Gastroesophageal sphincter (tissue), 4 donors: ENCODE data around the gene SEMA3A. TPM values are rescaled to one million over a fixed set of nuclear protein-coding genes. Genes with fewer than 3 reads are reported as not detected.

Experiments
- ATAC-seq: fragments of 150-250 bp; one replicate; pipeline ENCODE4 v1.9.1; 2016; ENCODE audit warnings: mild to moderate bottlenecking, moderate library complexity
- H3K27ac ChIP-seq, 4 donors: fragments of 200-600 bp; sonication (generic) in 3 of 4; 1 replicate in 3 of 4; 2 replicates in 1 of 4; pipeline ENCODE4 v1.5.1; 2016 to 2019
- H3K27me3 ChIP-seq: fragments of 200-600 bp; sonication (generic); one replicate; pipeline ENCODE4 v1.5.1; 2019
- H3K36me3 ChIP-seq, 2 donors: fragments of 200-600 bp; sonication (generic); one replicate each; pipeline ENCODE4 v1.5.1; 2019; ENCODE audit warnings: control low read depth in 1 of 2
- H3K4me1 ChIP-seq, 3 donors: fragments of 200-600 bp; sonication (generic); 1 replicate in 2 of 3; 2 replicates in 1 of 3; pipeline ENCODE4 v1.5.1; 2016 to 2019; ENCODE audit warnings: control low read depth in 2 of 3
- H3K4me3 ChIP-seq, 2 donors: fragments of 200-600 bp; sonication (generic); one replicate each; pipeline ENCODE4 v1.5.1; 2019; ENCODE audit warnings: mild to moderate bottlenecking in 1 of 2, moderate library complexity in 1 of 2
- H3K9me3 ChIP-seq, 3 donors: fragments of 200-600 bp; sonication (generic); one replicate each; pipeline ENCODE4 v1.5.1; 2017 to 2019; ENCODE audit warnings: control low read depth in 2 of 3
- CTCF ChIP-seq, 4 experiments: fragments of 200-600 bp in 2 of 4; fragments of 450-650 bp in 2 of 4; sonication (generic) in 1 of 4; IDR thresholded peaks; one replicate each; pipeline ENCODE4 v1.5.1; 2017 to 2019; ENCODE audit warnings: antibody characterized with exemption in 4 of 4, mild to moderate bottlenecking in 2 of 4, moderate library complexity in 2 of 4
- EP300 ChIP-seq: sonication (generic); formaldehyde crosslinking; IDR thresholded peaks from one replicate; pipeline ENCODE4 v1.6.1; 2017; ENCODE audit warnings: antibody characterized with exemption, mild to moderate bottlenecking
- POLR2A ChIP-seq, 2 donors: fragments of 450-650 bp; IDR thresholded peaks; one replicate each; pipeline ENCODE4 v1.6.1; 2017; ENCODE audit warnings: antibody characterized with exemption in 2 of 2, mild to moderate bottlenecking in 2 of 2, moderate library complexity in 1 of 2
- POLR2AphosphoS5 ChIP-seq: sonication (generic); formaldehyde crosslinking; IDR thresholded peaks from one replicate; pipeline ENCODE4 v1.6.1; 2017; ENCODE audit warnings: antibody characterized with exemption
- WGBS, 2 donors: methylation state at CpG; one replicate each; pipeline ENCODE4 v1.1.5; 2018; ENCODE audit warnings: low coverage in 1 of 2; 5-methylcytosine and 5-hydroxymethylcytosine counted together
- total RNA-seq, 4 donors: library from RNA; depleted of rRNA; stranded (reverse); fragments of >200 nt; gene quantifications; one replicate each; pipeline ENCODE4 v1.1.0, GENCODE V29; 2016

SEMA3A gene
- total RNA-seq, 4 donors from 2014 or later = 24.6 to 61.6 (median 33.0) TPM

GRCh38 chr7:84177758-84178412, 16.7 kb downstream of the SEMA3A start:
- H3K27me3 ChIP-seq = no peaks in the 10 kb centered on the region
- H3K9me3 ChIP-seq = no peaks in the 10 kb centered on the region
- H3K27ac ChIP-seq = peak overlapping the region in 1 of 4 donors; percentile 4
- no peaks in the 10 kb centered on the region for H3K36me3 ChIP-seq
- ATAC-seq = no peak
- TF ChIP-seq EP300 = no peak
- TF ChIP-seq POLR2AphosphoS5 = no peak
- no peak for TF ChIP-seq CTCF (IDR thresholded peaks at IDR 0.05)
- TF ChIP-seq POLR2A (IDR thresholded peaks at IDR 0.05) = no peak
- WGBS, 2 donors = 45 to 77% methylated on average over 3 of the region's 3 CpGs
- H3K4me3 ChIP-seq = no peak overlapping the region
- H3K4me1 ChIP-seq = peaks cover 0 to 51% (median 0%) of the 10 kb centered on the region in 3 donors

GRCh38 chr7:84176716-84177115, 17.9 kb downstream of the SEMA3A start:
- TF ChIP-seq POLR2A (IDR thresholded peaks at IDR 0.05) (no peak), CTCF (IDR thresholded peaks at IDR 0.05) (no peak), POLR2AphosphoS5 (peak; percentile 48), EP300 (no peak)
- H3K4me1 ChIP-seq = peaks cover 0 to 39% (median 0%) of the 10 kb centered on the region in 3 donors
- no peak overlapping the region for H3K4me3 ChIP-seq
- H3K27me3 ChIP-seq = no peaks in the 10 kb centered on the region
- ATAC-seq = peak; percentile 66
- H3K27ac ChIP-seq = peak overlapping the region in 3 of 4 donors; percentile 21 to 38 (median 25)
- no peaks in the 10 kb centered on the region for H3K9me3 ChIP-seq
- no peaks in the 10 kb centered on the region for H3K36me3 ChIP-seq
- WGBS, 2 donors = 13 to 27% methylated on average over 2 of the region's 2 CpGs

GRCh38 chr7:84175461-84175860, 19.1 kb downstream of the SEMA3A start:
- no peak overlapping the region for H3K4me3 ChIP-seq
- no peaks in the 10 kb centered on the region for H3K27me3 ChIP-seq
- no peak for ATAC-seq
- peak overlapping the region in 3 of 4 donors; percentile 3 to 43 (median 30) for H3K27ac ChIP-seq
- H3K9me3 ChIP-seq = no peaks in the 10 kb centered on the region
- no peak for TF ChIP-seq CTCF (IDR thresholded peaks at IDR 0.05)
- no peak for TF ChIP-seq POLR2AphosphoS5
- TF ChIP-seq POLR2A (IDR thresholded peaks at IDR 0.05) = no peak
- no peak for TF ChIP-seq EP300
- H3K4me1 ChIP-seq = peaks cover 0 to 42% (median 0%) of the 10 kb centered on the region in 3 donors
- no peaks in the 10 kb centered on the region for H3K36me3 ChIP-seq
- 68 to 87% methylated on average over 2 of the region's 2 CpGs for WGBS, 2 donors

- Histone ChIP-seq H3K9me3 (no peaks in the 10 kb centered on the region), H3K4me1 (peaks cover 0 to 38% (median 0%) of the 10 kb centered on the region in 3 donors), H3K36me3 (no peaks in the 10 kb centered on the region), H3K27me3 (no peaks in the 10 kb centered on the region), H3K27ac (peak overlapping the region in 2 of 4 donors; percentile 3 to 15), H3K4me3 (no peak overlapping the region)
- no peak for ATAC-seq
- no peak for TF ChIP-seq POLR2AphosphoS5
- TF ChIP-seq EP300 = no peak
- TF ChIP-seq POLR2A (IDR thresholded peaks at IDR 0.05) = no peak
- no peak for TF ChIP-seq CTCF (IDR thresholded peaks at IDR 0.05)
- 18 to 47% methylated on average over 1 to 2 of the region's 2 CpGs for WGBS, 2 donors
These were observed 23.9 kb downstream of the SEMA3A start for GRCh38 chr7:84170646-84171045.

GRCh38 chr7:84162584-84162983, 32.0 kb downstream of the SEMA3A start:
- peak; percentile 22 for ATAC-seq
- peak overlapping the region in 3 of 4 donors; percentile 39 to 54 (median 50) for H3K27ac ChIP-seq
- H3K36me3 ChIP-seq = no peaks in the 10 kb centered on the region
- WGBS, 2 donors = 56 to 100% methylated on average over 1 of the region's 1 CpG
- H3K4me1 ChIP-seq = peaks cover 0 to 42% (median 12%) of the 10 kb centered on the region in 3 donors
- no peak overlapping the region for H3K4me3 ChIP-seq
- no peak for TF ChIP-seq EP300
- no peak for TF ChIP-seq POLR2AphosphoS5
- no peak for TF ChIP-seq POLR2A (IDR thresholded peaks at IDR 0.05)
- no peak for TF ChIP-seq CTCF (IDR thresholded peaks at IDR 0.05)
- H3K27me3 ChIP-seq = no peaks in the 10 kb centered on the region
- no peaks in the 10 kb centered on the region for H3K9me3 ChIP-seq
